Activated T-cell treated with anti-CD3 and anti-CD28 coated beads for 48 hours (primary cell): ENCODE measurements around the gene TMX1.
"Not testable (repeated sequence)": the region's sequence is repeated elsewhere in the genome, so short reads cannot be mapped to it uniquely, and the experiment has no call there.

Source experiments
- DNase-seq: peaks from one replicate; pipeline ENCODE4 v3.0.0-alpha.2; 2020; ENCODE audit warnings: low read depth

TMX1 gene

GRCh38 chr14:51239813-51240803, at the start of gene TMX1:
TMX1 (plus strand) TSS chr14:51240247; CDS start chr14:51240293, 46 bp downstream.
- peak; percentile 89 for DNase-seq

DNA sequence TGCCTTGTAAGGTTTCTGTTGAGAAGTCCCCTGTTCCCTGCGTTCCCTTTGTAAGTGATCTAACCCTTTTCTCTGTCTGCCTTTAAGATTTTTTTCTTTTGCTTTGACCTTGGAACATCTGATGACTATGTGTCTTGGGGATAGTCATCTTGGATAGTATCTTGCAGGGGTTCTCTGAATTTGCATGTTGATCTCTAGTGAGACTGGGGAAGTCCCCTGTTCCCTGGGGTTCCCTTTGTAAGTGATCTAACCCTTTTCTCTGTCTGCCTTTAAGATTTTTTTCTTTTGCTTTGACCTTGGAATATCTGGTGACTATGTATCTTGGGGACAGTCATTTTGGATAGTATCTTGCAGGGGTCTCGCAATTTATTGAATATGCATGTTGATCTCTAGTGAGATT, 38.2 kb upstream of the TMX1 start:
- no peak for DNase-seq

- no peak for DNase-seq
These were observed 37.0 kb upstream of the TMX1 start for GRCh38 chr14:51202914-51203665.

DNA sequence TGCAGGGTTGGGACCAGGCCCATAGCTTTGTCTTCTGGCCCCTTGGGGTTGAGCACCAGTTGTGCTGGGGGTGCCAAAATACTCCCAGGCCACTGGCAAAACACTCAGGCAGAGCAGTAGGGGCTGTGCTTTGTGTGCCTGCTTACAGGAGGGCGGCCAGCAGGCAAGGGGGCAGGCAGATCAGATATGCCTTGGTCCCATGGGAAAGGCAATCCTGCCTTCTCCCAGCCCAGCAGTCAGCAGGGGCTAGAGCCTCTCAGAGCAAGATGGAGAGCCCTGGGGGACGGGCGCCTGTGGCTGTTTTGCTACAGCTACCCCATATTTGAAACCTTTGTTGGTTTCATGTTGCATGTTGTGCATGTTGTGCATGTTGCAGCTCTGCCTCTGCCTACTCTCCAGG, 36.2 kb upstream of the TMX1 start:
- no peak for DNase-seq

GRCh38 chr14:51205486-51205885, 34.6 kb upstream of the TMX1 start:
- DNase-seq, result no peak

- DNase-seq, result no peak
These were observed 33.6 kb upstream of the TMX1 start for GRCh38 chr14:51206462-51206861.

DNA sequence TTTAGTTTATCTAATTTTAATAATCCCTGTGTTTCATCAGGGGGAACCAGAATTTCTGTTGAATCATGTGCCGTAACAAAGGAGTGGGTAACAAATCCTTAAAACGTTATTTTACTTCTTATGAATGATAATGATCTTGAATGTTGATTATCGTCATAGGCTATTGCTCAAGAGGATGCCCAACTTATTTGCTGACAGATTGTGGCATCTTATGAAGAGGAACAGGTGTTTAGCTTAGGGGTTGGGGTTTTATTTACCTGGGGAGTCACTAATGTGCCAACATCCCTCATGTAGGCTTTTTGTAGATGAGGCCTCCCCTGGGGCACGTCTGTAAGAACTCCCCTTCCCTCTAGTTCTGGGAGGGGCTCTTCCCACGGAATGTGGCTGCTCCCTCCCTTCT, 32.4 kb upstream of the TMX1 start:
- no peak for DNase-seq

- DNase-seq, result no peak
These were observed 31.1 kb upstream of the TMX1 start for GRCh38 chr14:51208982-51209381.

DNA sequence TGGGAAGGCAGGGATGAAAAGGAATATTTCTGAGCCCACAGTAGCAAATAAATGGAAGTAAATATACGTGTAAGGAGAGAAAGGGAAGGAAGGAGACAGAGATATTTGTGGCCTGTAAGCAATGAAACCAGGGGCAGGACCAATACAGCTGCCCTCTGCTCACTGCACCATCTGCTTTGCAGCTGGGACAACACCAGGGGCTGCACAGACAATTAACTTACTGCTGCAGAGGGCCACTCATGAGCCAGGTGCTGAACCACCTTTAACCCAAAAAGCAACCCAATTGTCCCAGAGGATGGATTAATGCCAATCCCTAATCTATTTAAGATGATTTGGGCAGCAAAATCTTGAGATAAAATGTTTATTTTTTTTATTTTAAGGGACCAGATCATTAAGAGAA, 30.6 kb upstream of the TMX1 start:
- no peak for DNase-seq

DNA sequence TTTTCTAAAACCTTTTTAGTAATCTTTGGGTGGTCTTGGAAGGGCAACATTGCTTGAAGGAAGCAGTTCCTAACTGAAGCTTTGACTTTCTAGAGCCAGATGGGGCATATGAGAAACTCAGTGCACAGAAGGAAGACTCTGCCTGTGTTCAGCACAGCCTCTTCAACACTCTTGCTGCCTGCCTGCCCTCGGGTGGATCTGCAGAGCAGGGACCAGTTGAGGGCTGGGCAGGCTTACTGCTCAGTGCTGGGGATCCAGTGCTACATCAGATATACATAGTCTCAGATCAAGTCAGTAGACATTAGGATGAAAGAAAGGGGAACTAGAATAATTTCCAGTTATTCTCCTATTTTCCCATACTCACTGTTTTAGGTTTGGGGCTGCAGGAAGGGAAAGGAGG, 29.5 kb upstream of the TMX1 start:
- no peak for DNase-seq

DNA sequence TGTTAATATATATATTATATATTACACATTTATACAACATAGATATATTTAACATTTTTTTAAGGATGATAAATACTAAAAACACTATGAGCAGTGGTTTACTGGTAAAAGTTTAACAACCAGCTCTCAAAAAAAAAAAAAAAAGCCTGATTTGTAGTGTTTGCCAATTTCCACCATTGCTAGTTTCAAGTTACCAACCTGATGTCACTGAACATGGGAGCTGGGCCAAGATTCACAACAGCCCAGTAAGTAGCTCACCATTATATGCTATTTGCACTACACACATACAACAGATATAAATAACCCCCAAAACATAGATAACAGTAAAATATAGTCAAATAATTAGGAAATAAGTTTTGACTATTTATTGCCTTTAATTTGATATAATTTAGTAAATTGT, 28.9 kb upstream of the TMX1 start:
- DNase-seq, result no peak

DNA sequence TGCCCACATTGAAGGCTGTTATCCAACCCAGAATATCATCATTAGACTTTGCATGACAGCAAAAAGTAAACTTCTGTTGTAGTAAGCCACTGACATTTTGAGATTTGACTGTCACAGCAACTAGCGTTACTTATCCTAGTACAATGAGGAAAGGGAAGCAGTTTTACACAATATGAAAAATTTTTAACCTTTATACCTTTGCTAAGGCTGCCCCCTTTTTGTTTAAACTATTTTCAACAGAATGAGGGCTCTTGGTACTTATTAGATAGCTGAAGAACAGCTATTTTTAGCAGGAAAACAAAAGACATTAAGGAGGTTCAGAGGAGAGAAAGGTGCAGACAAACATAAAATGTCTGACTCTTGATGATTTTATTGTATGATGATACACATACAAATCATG, 23.4 kb upstream of the TMX1 start:
- DNase-seq, result no peak

GRCh38 chr14:51219473-51220448, 20.3 kb upstream of the TMX1 start:
- DNase-seq, result no peak

DNA sequence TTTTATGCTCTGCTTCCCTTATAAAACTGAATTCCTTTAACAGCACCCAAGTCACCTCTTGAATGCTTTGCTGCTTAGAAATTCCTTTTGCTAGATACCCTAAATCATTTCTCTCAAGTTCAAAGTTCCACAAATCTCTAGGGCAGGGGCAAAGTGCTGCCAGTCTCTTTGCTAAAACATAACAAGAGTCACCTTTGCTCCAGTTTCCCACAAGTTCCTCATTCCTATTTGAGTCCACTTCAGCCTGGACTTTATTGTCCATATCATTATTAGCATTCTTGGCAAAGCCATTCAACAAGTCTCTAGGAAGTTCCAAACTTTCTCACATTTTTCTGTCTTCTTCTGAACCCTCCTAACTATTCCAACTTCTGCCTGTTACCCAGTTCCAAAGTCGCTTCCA, 16.6 kb upstream of the TMX1 start:
- not testable (repeated sequence) for DNase-seq

GRCh38 chr14:51224551-51224950, 15.5 kb upstream of the TMX1 start:
- DNase-seq, result no peak

GRCh38 chr14:51225751-51226150, 14.3 kb upstream of the TMX1 start:
- no peak for DNase-seq

- DNase-seq, result no peak
These were observed 11.7 kb upstream of the TMX1 start for GRCh38 chr14:51228391-51228790.

DNA sequence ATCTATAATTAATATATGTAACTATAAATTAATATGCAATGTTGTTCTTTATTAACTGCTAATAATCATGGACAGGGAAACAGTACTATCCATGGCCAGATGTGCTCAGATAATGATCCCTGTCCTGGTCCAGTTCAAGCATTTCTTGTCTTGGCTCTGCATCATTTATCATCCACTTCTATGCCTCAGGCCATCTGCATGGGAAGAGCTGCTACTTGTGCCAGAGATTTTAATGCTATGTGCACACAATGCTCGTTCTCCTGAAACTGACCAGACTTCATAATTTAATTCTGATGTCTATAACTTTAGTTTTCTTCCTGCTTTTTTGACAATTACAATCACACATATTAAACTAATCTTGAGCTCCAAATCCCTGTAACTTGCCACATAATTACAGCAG, 11.2 kb upstream of the TMX1 start:
- no peak for DNase-seq

- no peak for DNase-seq
These were observed 3.7 kb upstream of the TMX1 start for GRCh38 chr14:51236314-51236713.

DNA sequence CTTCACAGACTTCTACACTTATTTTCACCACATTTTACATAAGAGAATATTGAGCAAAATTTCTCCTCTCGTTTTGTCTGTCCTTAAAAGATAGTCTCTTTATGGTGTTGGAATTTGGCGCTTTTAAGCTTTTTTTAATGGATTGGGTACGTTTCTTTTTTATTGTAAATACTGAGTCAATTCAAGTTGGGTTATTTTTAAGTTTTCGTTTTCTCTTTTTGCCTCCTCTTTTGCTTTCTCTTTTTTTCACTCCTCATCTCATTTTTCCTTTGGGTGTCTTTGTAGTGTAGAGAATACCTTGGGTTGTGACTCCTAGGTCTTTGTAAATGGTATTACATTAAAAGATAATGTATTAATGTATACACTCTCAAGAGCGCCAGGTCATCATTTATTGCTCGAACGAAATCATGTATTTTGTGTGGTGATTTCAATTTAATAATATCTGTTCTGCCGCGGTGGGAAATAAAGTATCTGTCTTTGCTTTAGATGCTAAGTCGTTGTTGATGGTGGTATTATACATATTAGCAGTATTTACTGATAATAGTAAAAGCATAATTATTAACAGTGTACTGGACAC, 845 bp downstream of the TMX1 start:
- no peak for DNase-seq
